Measurements from ENCODE around the gene FYN.

The FYN gene

DNA sequence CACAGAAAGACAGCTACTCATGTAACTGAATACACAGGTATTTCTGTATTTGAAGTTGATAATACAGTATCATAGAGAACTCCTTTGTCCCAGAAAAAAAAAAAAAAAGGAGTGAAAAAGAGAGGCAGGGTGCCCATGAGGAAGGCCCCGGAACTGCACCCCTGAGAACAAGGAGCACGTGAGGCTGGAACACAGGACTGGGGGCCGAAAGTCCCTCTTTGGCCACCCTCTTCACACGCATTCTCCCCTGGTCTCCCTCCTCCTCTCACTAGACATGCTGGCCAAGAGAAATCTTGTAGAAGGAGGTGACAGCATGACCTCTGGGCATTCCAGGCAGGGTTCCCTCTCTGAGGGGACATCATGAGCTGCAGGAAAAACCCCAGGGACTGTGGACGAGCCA, 204.8 kb downstream of the FYN start:
- Histone ChIP-seq H3K9me3 (ENCODE audit: control insufficient read depth, low read length) (no peaks in the 10 kb centered on the region), H3K27ac (ENCODE audit: low read depth, low read length, severe bottlenecking) (no peak overlapping the region), H3K4me3 (ENCODE audit: extremely low read depth, insufficient read depth, low read length, poor library complexity, severe bottlenecking) (no peak overlapping the region), H3K4me1 (ENCODE audit: control insufficient read depth, insufficient read depth, low read length, poor library complexity, severe bottlenecking) (peaks cover 13% of the 10 kb centered on the region), H3K36me3 (ENCODE audit: control insufficient read depth, insufficient read depth, low read length) (peaks cover 82% of the 10 kb centered on the region)
- 83 to 100% methylated on average over 1 of the region's 5 CpGs for WGBS, 2 experiments (ENCODE audit: insufficient coverage in 2 of 2)

GRCh38 chr6:111667931-111668330, 205.3 kb downstream of the FYN start:
- Histone ChIP-seq H3K4me1 (ENCODE audit: control insufficient read depth, insufficient read depth, low read length, poor library complexity, severe bottlenecking) (peaks cover 17% of the 10 kb centered on the region), H3K9me3 (ENCODE audit: control insufficient read depth, low read length) (no peaks in the 10 kb centered on the region), H3K4me3 (ENCODE audit: extremely low read depth, insufficient read depth, low read length, poor library complexity, severe bottlenecking) (no peak overlapping the region), H3K27ac (ENCODE audit: low read depth, low read length, severe bottlenecking) (no peak overlapping the region), H3K36me3 (ENCODE audit: control insufficient read depth, insufficient read depth, low read length) (peaks cover 77% of the 10 kb centered on the region)
- WGBS, 2 experiments (ENCODE audit: insufficient coverage in 2 of 2) = 87 to 93% methylated on average over 5 to 6 of the region's 8 CpGs

- WGBS, 2 experiments (ENCODE audit: insufficient coverage in 2 of 2) = 89 to 91% methylated on average over 2 of the region's 2 CpGs
- H3K36me3 ChIP-seq (ENCODE audit: control insufficient read depth, insufficient read depth, low read length) = peaks cover 71% of the 10 kb centered on the region
- H3K4me3 ChIP-seq (ENCODE audit: extremely low read depth, insufficient read depth, low read length, poor library complexity, severe bottlenecking) = no peak overlapping the region
- peaks cover 28% of the 10 kb centered on the region for H3K4me1 ChIP-seq (ENCODE audit: control insufficient read depth, insufficient read depth, low read length, poor library complexity, severe bottlenecking)
- no peaks in the 10 kb centered on the region for H3K9me3 ChIP-seq (ENCODE audit: control insufficient read depth, low read length)
- H3K27ac ChIP-seq (ENCODE audit: low read depth, low read length, severe bottlenecking) = no peak overlapping the region
These were observed 206.4 kb downstream of the FYN start for GRCh38 chr6:111666847-111667246.

DNA sequence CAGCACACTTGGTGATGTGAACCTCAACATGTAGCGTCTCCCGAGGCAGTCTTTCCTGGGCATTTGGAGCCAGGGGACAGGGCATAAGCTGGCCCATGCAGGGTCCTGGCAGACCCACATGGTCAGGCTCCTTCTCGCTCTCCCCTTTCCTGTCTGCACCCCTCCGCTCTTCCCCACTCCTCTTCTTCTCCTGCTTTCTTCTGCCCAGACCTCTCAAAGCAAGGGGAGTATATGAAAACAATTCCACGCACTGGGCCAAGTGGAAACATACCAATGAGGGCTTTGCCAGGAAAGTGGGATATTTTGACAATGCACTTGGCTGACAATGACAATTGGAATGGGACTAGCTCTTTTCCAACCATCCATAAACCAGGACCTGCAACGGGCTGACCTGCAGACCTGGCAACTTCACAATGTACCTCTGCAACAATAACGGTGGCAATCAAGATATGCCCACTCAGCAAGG, 208.7 kb downstream of the FYN start:
- 92 to 94% methylated on average over 4 to 6 of the region's 7 CpGs for WGBS, 2 experiments (ENCODE audit: insufficient coverage in 2 of 2)
- Histone ChIP-seq H3K4me1 (ENCODE audit: control insufficient read depth, insufficient read depth, low read length, poor library complexity, severe bottlenecking) (peaks cover 34% of the 10 kb centered on the region), H3K4me3 (ENCODE audit: extremely low read depth, insufficient read depth, low read length, poor library complexity, severe bottlenecking) (no peak overlapping the region), H3K27ac (ENCODE audit: low read depth, low read length, severe bottlenecking) (peak overlapping the region; percentile 60), H3K9me3 (ENCODE audit: control insufficient read depth, low read length) (no peaks in the 10 kb centered on the region), H3K36me3 (ENCODE audit: control insufficient read depth, insufficient read depth, low read length) (peaks cover 69% of the 10 kb centered on the region)

GRCh38 chr6:111663692-111664564, 209.3 kb downstream of the FYN start:
- H3K36me3 ChIP-seq (ENCODE audit: control insufficient read depth, insufficient read depth, low read length) = peaks cover 64% of the 10 kb centered on the region
- no peak overlapping the region for H3K4me3 ChIP-seq (ENCODE audit: extremely low read depth, insufficient read depth, low read length, poor library complexity, severe bottlenecking)

GRCh38 chr6:111662794-111663593, 210.3 kb downstream of the FYN start:
- WGBS, 2 experiments (ENCODE audit: insufficient coverage in 2 of 2) = 62 to 68% methylated on average over 7 to 11 of the region's 12 CpGs
- H3K4me3 ChIP-seq (ENCODE audit: extremely low read depth, insufficient read depth, low read length, poor library complexity, severe bottlenecking) = no peak overlapping the region
- H3K27ac ChIP-seq (ENCODE audit: low read depth, low read length, severe bottlenecking) = peak overlapping the region; percentile 60
- H3K4me1 ChIP-seq (ENCODE audit: control insufficient read depth, insufficient read depth, low read length, poor library complexity, severe bottlenecking) = peaks cover 34% of the 10 kb centered on the region
- no peaks in the 10 kb centered on the region for H3K9me3 ChIP-seq (ENCODE audit: control insufficient read depth, low read length)
- H3K36me3 ChIP-seq (ENCODE audit: control insufficient read depth, insufficient read depth, low read length) = peaks cover 55% of the 10 kb centered on the region

More at GRCh38 chr6:111663692-111664564, 209.3 kb downstream of the FYN start:
- H3K9me3 ChIP-seq (ENCODE audit: control insufficient read depth, low read length) = no peaks in the 10 kb centered on the region
- peak overlapping the region; percentile 60 for H3K27ac ChIP-seq (ENCODE audit: low read depth, low read length, severe bottlenecking)
- 44 to 50% methylated on average over 10 to 11 of the region's 15 CpGs for WGBS, 2 experiments (ENCODE audit: insufficient coverage in 2 of 2)
- peaks cover 34% of the 10 kb centered on the region for H3K4me1 ChIP-seq (ENCODE audit: control insufficient read depth, insufficient read depth, low read length, poor library complexity, severe bottlenecking)

DNA sequence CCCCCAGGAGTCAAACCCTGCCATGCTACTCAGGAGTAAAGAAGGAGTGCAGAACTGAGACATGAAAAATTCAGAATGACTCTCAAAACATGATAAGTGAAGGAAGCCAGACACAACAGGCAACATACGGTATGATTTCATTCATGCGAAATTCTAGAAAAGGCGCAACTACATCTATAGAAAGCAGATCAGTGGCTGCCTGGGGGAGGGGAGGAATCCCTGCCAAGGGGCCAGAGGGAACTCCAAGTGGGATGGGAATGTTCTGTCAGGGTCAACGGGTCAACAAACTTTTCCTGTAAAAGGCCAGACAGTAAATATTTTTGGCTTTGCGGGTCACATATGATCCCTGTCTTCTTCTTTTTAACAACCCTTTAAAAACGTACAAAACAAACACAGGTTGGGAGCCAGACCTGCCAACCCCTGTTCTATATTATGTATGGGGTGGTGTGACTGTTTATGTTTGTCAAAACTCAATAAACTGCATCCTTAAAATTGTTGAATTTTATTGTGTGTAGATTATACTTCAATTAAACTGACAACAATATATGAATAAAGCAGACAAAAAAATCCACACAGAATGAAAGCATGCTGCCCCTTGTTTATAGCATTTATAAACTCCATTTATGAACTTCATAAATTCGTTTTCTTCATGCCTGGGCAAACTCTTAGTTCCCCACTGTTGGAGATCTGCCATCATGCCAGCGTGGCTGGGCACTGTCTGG, 211.0 kb downstream of the FYN start:
- Histone ChIP-seq H3K27ac (ENCODE audit: low read depth, low read length, severe bottlenecking) (peak overlapping the region; percentile 60), H3K4me3 (ENCODE audit: extremely low read depth, insufficient read depth, low read length, poor library complexity, severe bottlenecking) (no peak overlapping the region), H3K4me1 (ENCODE audit: control insufficient read depth, insufficient read depth, low read length, poor library complexity, severe bottlenecking) (peaks cover 39% of the 10 kb centered on the region), H3K36me3 (ENCODE audit: control insufficient read depth, insufficient read depth, low read length) (peaks cover 47% of the 10 kb centered on the region), H3K9me3 (ENCODE audit: control insufficient read depth, low read length) (no peaks in the 10 kb centered on the region)
- WGBS, 2 experiments (ENCODE audit: insufficient coverage in 2 of 2) = 64 to 78% methylated on average over 4 to 5 of the region's 8 CpGs

- peaks cover 41% of the 10 kb centered on the region for H3K36me3 ChIP-seq (ENCODE audit: control insufficient read depth, insufficient read depth, low read length)
- peaks cover 39% of the 10 kb centered on the region for H3K4me1 ChIP-seq (ENCODE audit: control insufficient read depth, insufficient read depth, low read length, poor library complexity, severe bottlenecking)
- 21 to 28% methylated on average over 17 of the region's 19 CpGs for WGBS, 2 experiments (ENCODE audit: insufficient coverage in 2 of 2)
- H3K9me3 ChIP-seq (ENCODE audit: control insufficient read depth, low read length) = no peaks in the 10 kb centered on the region
- H3K4me3 ChIP-seq (ENCODE audit: extremely low read depth, insufficient read depth, low read length, poor library complexity, severe bottlenecking) = no peak overlapping the region
- H3K27ac ChIP-seq (ENCODE audit: low read depth, low read length, severe bottlenecking) = no peak overlapping the region
These were observed 211.7 kb downstream of the FYN start for GRCh38 chr6:111661541-111662061.

GRCh38 chr6:111660531-111660930, 212.7 kb downstream of the FYN start:
- H3K27ac ChIP-seq (ENCODE audit: low read depth, low read length, severe bottlenecking) = no peak overlapping the region
- peaks cover 36% of the 10 kb centered on the region for H3K36me3 ChIP-seq (ENCODE audit: control insufficient read depth, insufficient read depth, low read length)
- WGBS, 2 experiments (ENCODE audit: insufficient coverage in 2 of 2) = no CpG with 5 or more reads among the region's 3 CpGs

GRCh38 chr6:111658462-111659154, 214.6 kb downstream of the FYN start:
- H3K4me1 ChIP-seq (ENCODE audit: control insufficient read depth, insufficient read depth, low read length, poor library complexity, severe bottlenecking) = peaks cover 29% of the 10 kb centered on the region
- H3K9me3 ChIP-seq (ENCODE audit: control insufficient read depth, low read length) = no peaks in the 10 kb centered on the region
- H3K27ac ChIP-seq (ENCODE audit: low read depth, low read length, severe bottlenecking) = no peak overlapping the region
- peaks cover 30% of the 10 kb centered on the region for H3K36me3 ChIP-seq (ENCODE audit: control insufficient read depth, insufficient read depth, low read length)
- no peak overlapping the region for H3K4me3 ChIP-seq (ENCODE audit: extremely low read depth, insufficient read depth, low read length, poor library complexity, severe bottlenecking)
- no CpG with 5 or more reads among the region's 4 CpGs for WGBS, 2 experiments (ENCODE audit: insufficient coverage in 2 of 2)

More at GRCh38 chr6:111660531-111660930, 212.7 kb downstream of the FYN start:
- Histone ChIP-seq H3K9me3 (ENCODE audit: control insufficient read depth, low read length) (no peaks in the 10 kb centered on the region), H3K4me3 (ENCODE audit: extremely low read depth, insufficient read depth, low read length, poor library complexity, severe bottlenecking) (no peak overlapping the region), H3K4me1 (ENCODE audit: control insufficient read depth, insufficient read depth, low read length, poor library complexity, severe bottlenecking) (peaks cover 39% of the 10 kb centered on the region)
